Type B pancreatic cell (in vitro differentiated cells): ENCODE results near the gene MMP24OS. TPM values are rescaled to one million over a fixed set of nuclear protein-coding genes. Genes with fewer than 3 reads are reported as not detected.

Experiments used
- DNase-seq: peaks from one replicate; pipeline ENCODE4 v3.0.0; 2021; ENCODE audit warnings: mixed read lengths; ENCODE audit not compliant: unreplicated experiment; ENCODE audit errors: extremely low spot score
- H3K27ac Mint-ChIP-seq: 2 replicates; pipeline ENCODE4 v1.8.0; 2021; ENCODE audit warnings: mild to moderate bottlenecking, mixed read lengths
- H3K27me3 Mint-ChIP-seq: 2 replicates; pipeline ENCODE4 v1.8.0; 2021; ENCODE audit warnings: mixed read lengths
- H3K36me3 Mint-ChIP-seq: 2 replicates; pipeline ENCODE4 v1.8.0; 2021; ENCODE audit warnings: mixed read lengths
- H3K4me1 Mint-ChIP-seq: one replicate; pipeline ENCODE4 v1.8.0; 2021; ENCODE audit warnings: mixed read lengths; ENCODE audit not compliant: unreplicated experiment
- H3K4me3 Mint-ChIP-seq: 2 replicates; pipeline ENCODE4 v1.8.0; 2021; ENCODE audit warnings: mild to moderate bottlenecking, mixed read lengths
- H3K9me3 Mint-ChIP-seq: 2 replicates; pipeline ENCODE4 v1.8.0; 2021; ENCODE audit warnings: mixed read lengths
- CTCF ChIP-seq: fragments of 200-600 bp; sonication (generic); conservative IDR thresholded peaks from 2 replicates; pipeline ENCODE4 v1.5.0; 2021; ENCODE audit warnings: antibody characterized with exemption, mild to moderate bottlenecking
- total RNA-seq: library from RNA; stranded (reverse); gene quantifications from 2 replicates; pipeline ENCODE4 v1.2.1, GENCODE V29; 2021; ENCODE audit warnings: low replicate concordance

Gene MMP24OS
- total RNA-seq, 1 donor from 2014 or later: 63.1 TPM

- DNase-seq: no peak
- Mint-ChIP-seq H3K4me3 (no peak overlapping the region), H3K9me3 (no peaks in the 10 kb centered on the region), H3K4me1 (peaks cover 28% of the 10 kb centered on the region), H3K36me3 (no peaks in the 10 kb centered on the region), H3K27me3 (no peaks in the 10 kb centered on the region), H3K27ac (no peak overlapping the region)
- TF ChIP-seq CTCF: no peak
Measured at GRCh38 chr20:35320396-35321126, 42.6 kb upstream of the MMP24OS start.

GRCh38 chr20:35319871-35320197 lies 41.9 kb upstream of the MMP24OS start:
- Mint-ChIP-seq H3K27ac (peak overlapping the region; percentile 18), H3K4me3 (peak overlapping the region; percentile 4), H3K4me1 (peaks cover 32% of the 10 kb centered on the region), H3K27me3 (no peaks in the 10 kb centered on the region), H3K36me3 (no peaks in the 10 kb centered on the region), H3K9me3 (no peaks in the 10 kb centered on the region)
- DNase-seq: no peak
- TF ChIP-seq CTCF: no peak

GRCh38 chr20:35319192-35319870 lies 41.4 kb upstream of the MMP24OS start:
- Mint-ChIP-seq H3K4me1 (peaks cover 37% of the 10 kb centered on the region), H3K9me3 (no peaks in the 10 kb centered on the region), H3K36me3 (peaks cover 3% of the 10 kb centered on the region), H3K27me3 (no peaks in the 10 kb centered on the region), H3K27ac (peak overlapping the region; percentile 84), H3K4me3 (no peak overlapping the region)
- DNase-seq: no peak
- TF ChIP-seq CTCF: no peak

- H3K4me1 Mint-ChIP-seq: peaks cover 38% of the 10 kb centered on the region
- TF ChIP-seq CTCF: no peak
- H3K27me3 Mint-ChIP-seq: no peaks in the 10 kb centered on the region
- H3K27ac Mint-ChIP-seq: peak overlapping the region; percentile 84
- no peak for DNase-seq
- no peak overlapping the region for H3K4me3 Mint-ChIP-seq
- peaks cover 6% of the 10 kb centered on the region for H3K36me3 Mint-ChIP-seq
- no peaks in the 10 kb centered on the region for H3K9me3 Mint-ChIP-seq
Measured at GRCh38 chr20:35318502-35319157, 40.7 kb upstream of the MMP24OS start.

GRCh38 chr20:35317416-35318210 lies 39.7 kb upstream of the MMP24OS start:
- Mint-ChIP-seq H3K27me3 (no peaks in the 10 kb centered on the region), H3K9me3 (no peaks in the 10 kb centered on the region), H3K36me3 (peaks cover 9% of the 10 kb centered on the region), H3K27ac (peak overlapping the region; percentile 84), H3K4me3 (no peak overlapping the region), H3K4me1 (peaks cover 38% of the 10 kb centered on the region)
- no peak for TF ChIP-seq CTCF
- DNase-seq: no peak
